NCI-H1417 (cell line): ENCODE results near the gene NECAB2.

Experiments
- DNase-seq, 3 experiments: peaks; one replicate each; lab custom pipeline; 2025; lab: John Stamatoyannopoulos, UW

NECAB2 gene

GRCh38 chr16:83967091-83967490 lies 953 bp upstream of the NECAB2 start:
- no peak for DNase-seq

DNA sequence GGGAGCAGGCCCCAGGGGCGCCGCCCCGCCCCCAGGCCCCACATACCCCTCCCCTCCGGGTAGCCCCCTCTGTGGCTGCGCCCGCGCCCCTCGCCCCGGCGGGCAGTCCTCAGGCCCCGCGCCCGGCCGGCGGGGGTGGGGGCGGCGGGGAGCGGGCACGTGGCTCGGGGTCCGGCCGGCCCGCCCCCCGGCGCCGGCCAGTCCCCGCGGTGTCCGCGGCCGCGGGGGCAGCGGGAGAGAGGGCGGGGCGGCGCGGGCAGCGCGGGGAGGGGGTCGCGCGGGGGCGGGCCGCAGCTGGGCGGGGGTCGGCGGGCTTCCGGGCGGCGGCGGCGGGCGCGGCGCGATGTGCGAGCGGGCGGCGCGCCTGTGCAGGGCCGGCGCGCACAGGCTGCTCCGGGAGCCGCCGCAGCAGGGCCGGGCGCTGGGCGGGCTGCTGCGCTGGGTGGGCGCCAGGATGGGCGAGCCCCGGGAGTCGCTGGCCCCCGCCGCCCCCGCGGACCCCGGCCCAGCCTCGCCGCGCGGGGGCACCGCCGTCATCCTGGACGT lies 335 bp downstream of the NECAB2 start:
- peak in 1 of 3 experiments; percentile 50 for DNase-seq

DNA sequence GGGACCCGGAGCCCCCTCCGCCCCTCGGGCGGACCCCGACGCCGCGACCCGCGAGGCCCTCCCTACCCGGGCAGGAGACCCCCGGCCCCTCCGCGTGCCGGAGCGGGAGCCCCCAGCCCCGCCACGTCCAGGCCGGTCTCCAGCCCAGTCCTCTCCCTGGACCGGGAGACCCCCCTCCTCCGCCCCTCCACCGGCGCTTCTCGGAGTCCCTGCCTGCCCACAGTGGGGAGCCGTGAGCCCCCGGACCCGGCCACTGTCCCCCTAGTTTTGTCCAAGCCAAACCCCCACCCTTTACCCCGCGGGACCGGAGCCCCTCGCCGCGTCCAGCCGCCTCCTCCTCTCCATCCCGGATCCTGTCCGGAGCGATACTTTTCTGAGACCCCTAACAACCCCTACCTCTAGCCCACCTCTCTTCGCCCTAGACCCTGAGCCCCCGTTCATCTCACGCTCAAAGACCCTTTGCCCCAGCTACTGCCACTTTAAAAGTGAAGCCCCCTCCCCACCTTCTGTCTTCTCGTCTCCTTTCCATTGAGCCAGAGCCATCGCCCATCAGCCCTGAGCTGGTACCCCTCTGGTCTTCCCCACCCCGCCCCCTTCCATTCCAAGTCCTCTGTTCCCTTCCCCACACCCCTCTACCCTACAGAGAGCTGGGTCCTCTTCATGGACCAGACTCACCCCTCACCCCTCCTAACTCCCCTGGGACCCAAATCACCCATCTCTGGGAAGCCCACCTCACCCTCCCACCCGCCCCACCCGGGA lies 1.0 kb downstream of the NECAB2 start:
- no peak for DNase-seq

DNA sequence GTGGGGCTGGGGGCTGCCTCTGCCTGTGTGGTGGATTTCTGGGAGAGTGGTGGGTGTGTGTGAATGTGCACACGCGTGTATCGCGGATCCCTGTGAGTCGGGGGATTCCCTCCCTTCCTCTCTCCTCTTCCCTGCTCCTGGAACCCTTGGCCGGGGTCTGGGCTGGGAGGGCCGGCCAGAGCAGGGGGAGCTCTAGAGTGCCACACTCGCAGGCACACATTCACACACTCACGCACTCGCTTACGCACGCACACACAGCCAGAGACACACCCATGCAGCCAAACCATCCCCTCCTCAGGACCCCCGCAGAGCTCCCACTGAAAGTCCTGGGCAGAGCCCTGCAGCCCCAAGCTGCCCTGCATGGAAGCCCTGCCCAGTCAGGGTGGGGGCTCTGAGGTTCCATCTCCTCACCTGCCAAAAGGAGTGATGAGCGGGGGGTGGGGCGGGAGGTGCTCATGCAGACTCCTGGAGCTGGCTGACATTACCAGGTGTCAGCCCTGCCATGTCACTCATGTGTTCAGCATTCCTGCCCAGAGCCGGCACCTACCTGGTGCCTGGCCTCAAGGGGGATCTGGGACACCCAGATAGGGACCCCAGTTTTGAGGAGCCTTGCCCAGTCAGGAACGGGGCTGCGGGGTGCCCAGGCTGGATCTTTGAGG lies 1.9 kb downstream of the NECAB2 start:
- DNase-seq, result peak; percentile 19 to 50 (median 28)

DNA sequence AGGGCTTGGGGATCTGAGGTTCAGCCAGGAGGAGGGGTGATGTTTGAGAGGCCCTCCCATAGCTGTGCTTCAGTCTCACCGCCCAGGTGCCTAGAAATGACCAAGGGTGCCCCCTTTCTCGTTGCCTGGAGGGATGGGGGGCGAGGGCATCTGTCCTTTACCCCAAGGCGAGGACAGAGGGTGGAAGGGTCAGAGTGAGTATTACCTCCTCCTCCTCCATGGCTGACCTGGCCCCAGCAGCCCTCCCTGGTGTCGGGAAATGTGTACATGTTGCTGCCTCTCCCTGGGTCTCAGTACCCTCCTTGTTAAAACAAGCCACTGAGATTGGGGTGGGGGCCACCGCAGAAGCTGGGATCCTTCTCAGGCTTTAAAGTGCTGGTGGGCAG lies 2.4 kb downstream of the NECAB2 start:
- DNase-seq, result no peak

DNA sequence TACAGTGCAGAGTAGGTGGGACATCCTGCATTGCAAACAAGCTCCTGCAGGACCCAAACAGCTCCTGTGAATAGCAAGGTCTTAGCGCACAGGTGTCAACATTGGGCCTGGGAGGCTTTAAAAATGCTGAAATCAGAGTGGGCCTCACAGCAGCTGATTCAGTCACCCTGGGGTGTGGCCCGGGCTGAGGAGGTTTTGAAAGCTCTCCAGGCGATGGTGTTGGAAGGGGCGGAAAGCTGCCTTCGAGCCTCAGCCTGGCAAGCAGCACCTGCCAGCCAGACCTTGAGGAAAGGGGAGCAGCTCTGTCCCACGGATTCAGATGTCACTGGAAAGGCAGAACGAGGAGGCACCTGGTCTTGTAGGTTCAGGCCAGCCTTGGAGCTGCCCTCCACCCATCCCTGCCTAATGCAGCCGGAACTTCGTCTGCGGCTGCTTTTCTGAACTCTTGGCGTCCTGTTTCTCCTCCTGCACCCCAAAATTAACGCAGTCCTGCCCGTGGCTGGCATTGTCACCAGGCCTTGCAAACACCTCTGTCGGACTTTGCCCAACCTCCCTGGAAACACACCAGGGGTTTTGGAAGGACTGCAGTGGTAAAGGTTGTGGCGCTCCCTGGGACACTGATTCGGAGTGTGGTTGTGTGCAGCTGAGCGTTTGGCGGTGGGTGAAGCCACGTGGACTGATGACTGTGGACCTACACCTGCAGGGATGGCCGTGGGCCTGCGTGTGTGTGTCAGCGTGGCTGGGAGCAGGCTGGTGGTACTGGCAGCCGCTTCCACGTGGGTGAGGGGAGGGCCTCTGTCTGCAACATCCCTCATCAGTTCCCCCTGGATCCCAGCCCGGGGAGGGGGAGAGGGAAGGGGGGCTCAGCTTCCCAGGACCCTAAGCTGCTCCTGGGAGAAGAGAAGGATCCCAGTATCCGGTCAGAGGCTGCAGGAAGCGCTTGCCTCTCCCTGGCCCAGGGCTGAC lies 3.4 kb downstream of the NECAB2 start:
- peak in 2 of 3 experiments; percentile 6 to 55 for DNase-seq

DNA sequence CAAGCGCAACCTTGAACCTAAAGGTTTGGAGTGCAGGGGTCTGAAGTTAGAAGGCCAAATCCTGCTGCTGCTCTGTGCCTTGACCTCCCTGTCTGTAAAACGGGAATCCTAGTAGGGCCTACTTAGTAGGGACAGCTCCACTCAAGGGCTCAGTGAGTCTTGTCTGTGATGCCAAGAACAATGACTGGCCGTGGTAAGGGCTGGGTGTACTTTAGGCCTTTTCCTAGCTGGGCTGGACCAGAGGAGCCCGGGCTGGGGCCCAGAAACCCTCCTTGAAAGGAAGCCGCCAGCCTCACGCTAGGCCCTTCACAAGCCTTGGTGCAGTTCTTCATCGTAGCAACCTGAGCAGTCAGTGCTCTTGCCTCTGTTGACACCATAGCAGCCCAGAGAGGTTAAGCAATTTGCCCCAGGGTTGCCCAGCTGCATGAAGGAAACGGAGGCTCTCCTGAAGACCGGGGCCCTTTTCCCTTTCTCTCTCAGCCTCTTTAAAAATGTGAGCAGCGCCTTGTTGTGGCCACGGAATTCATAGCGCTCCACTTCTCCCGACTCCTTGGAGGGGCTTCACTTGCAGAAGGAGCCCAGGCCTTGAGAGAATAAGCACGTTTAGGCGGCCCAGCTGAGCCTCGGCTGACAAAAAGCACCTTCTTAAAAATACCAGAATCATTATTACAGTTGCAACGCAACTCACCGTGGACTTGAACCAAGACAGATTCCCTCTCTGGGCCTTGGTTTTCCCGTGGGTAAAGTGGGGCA lies 4.4 kb downstream of the NECAB2 start:
- DNase-seq, result no peak

DNA sequence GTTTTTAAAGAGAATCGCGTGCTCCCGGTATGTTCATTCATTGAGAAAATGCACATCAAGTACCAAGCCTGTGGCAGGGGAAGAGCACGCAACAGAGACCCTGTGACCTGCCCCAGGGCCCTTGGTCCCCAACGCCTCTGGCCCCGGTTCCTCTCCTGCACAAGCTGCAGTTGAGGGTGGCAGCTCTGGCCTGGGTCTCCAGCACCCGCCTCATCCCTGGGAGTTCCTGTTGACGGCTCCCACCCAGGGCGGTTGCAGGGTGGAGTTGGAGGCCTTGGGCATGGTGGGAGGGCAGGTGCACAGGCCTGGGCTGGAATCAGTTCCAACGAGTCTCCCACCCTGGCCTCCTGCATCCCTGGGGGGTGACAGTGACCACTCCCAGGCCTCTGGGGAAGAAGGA lies 5.0 kb downstream of the NECAB2 start:
- DNase-seq, result no peak

DNA sequence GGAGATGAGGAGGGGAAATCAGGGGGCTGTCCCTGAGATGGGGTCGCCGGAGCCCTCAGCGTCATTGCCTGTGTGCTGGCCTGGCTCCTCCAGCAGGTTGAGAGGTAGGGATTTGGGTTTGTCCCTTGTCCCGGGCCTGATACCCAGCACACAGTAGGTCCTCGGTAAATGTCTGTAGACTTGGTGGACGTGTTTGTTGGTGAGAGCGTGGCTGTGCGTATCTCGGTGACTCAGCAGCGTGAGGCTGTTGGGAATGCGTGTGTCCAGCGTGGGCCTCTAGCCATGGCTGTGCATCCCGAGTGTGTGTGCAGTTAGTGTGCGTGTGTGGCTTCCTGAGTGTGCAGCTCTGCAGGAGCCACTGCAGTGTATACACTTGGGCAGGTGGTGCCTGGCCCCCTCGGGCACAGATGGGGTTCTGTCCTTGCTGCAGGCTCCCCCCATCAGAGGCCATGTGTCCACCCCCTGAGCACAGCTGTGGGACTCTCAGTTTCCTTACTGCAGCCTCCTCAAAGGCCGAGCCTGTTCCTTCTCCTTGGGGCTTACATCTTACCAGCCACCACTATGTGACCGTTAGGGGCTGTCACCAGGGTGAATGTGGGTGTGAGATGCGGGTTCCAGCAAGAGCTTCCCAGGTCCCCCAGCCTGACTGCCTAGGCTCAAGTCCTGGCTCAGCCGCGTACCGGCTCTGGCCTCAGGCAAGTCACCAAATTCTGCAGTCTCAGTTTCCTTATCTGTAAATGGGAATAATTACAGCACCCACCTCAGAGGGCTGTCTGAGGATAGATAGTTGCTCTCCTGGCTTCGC lies 5.7 kb downstream of the NECAB2 start:
- no peak for DNase-seq

DNA sequence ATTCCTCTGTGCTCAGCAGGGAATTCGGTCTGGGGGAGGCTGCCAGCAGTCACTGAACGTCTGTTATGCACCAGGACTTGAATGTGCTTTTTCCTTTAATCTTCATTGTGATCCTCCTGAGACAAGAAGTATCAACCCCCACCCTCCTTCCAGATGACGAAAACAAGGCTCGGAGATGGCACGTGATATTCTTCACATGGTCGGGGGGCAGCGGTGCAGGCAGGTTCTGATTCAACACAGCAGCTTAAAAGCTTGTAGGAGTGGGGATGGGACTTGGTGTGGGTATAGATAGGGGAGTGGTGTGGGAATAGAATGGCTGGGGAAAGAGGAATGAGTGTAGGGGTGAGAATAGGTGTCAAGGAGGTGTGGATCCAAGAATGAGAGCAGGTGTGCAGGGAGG lies 6.4 kb downstream of the NECAB2 start:
- no peak for DNase-seq

- DNase-seq, result no peak
Measured at GRCh38 chr16:83975590-83976260, 7.7 kb downstream of the NECAB2 start.

DNA sequence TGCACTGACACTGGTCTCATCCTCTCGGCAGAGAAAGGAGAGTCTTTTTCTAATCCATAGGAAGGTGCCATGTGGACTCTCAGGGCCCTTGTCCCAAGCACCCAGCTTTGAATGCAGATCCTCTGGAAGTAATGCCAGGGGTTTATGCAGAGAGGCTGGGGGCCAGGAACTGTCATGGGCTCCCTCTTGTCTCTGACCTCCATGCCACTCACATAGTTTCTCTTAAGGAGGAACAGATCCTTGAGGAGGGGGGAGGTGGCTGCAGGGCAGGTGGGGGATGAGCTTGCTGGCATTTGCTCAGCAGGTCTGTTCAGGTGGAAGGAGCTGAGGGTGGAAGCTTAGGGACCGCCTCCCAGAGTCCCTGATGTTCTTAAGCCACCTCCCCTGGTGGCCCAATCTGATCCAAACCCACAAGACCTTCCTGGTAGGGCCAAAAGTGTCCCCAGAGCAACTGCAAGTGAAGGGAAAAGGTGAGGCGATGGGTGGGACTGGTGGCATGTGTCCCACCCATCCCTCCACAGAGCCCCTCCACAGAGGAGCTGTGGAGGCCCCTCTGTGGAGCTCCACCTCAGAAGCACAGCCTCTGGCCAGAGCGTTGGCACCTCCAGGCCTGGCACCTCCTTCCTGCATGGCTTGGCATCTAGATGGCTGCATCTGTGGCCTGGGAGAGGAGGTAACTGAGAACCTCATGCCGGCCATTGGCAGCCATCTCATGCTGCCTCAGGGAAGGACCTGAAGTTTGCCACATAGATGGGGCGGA lies 9.2 kb downstream of the NECAB2 start:
- no peak for DNase-seq

DNA sequence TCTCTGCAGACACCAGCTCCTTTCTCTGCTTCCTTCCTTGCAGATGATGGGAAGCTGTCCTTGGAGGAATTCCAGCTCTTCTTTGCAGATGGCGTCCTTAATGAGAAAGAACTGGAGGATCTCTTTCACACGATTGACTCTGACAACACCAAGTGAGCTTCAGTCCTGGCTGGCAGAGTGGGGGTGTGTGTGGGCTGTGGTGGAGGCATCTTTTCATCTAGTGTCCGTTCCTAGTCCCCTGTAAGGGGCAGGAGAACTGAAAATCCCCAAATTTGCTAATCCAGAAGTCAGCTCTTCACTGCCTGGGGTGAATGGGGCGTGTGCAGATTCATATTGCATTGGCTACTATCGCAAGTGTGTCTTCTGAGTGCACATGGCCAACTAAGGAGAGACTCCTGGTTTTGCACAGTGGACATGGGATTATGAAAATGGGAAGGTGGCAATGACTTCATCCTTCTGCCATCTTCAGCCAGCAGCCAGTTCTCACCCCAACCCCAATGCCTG lies 10.4 kb downstream of the NECAB2 start:
- DNase-seq, result no peak

DNA sequence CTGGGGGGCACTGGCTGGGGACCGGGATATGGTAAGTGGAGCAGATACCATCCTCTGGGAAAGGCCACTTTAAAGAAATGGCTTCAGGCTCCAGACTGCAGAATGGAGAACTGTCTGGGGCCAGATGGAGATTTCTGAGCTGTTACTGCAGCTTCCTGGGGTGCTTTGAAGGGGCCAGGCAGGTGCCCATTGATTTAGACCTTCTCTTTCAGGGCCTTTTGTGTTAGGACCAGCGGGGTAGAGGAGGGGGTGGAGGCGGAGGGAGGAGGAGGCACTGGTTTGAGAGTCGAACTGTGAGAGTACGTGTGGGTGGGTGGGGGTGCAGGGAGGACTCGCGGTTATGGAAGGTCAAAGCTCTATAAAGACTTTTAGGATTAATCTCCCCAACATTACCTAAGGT lies 11.4 kb downstream of the NECAB2 start:
- DNase-seq, result no peak

DNA sequence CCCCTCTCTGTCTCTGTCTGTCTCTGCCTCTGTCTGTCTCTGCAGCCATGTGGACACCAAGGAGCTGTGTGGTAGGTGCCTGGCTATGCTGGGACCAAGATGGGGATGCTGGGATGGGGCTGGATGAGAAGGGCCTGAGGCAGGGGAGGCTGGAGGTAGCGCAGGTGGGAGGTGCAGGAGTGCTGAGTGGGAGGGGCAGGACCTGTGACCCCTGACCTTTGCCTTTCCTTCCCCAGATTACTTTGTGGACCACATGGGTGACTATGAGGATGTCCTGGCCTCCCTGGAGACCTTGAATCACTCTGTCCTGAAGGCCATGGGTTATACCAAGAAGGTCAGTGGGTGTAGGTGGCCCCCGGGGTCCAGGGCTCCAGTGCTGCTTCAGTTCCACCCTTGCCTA lies 12.8 kb downstream of the NECAB2 start:
- DNase-seq, result no peak

- no peak for DNase-seq
Measured at GRCh38 chr16:83981799-83982198, 13.8 kb downstream of the NECAB2 start.

GRCh38 chr16:83983491-83983890 lies 15.4 kb downstream of the NECAB2 start:
- no peak for DNase-seq

DNA sequence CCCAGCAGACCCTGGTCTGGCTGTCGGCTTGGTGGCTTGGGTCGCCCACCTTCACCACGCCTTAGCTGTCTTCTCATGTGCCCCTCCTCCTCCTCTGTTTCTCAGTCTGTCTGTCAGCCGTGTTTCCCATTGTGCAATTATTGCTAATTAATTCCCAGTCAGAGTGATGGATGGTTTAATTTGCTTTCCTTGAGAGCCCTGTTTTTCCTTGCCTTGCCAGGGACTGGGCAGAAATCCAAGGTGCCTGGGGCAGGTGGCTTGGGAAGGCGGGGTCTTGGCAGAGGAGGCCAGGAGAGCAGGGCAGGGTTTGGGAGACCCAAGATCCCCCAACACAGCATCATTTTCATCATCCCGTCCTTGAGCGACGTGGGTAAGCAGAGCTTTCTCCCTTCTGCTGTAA lies 21.3 kb downstream of the NECAB2 start:
- peak in 2 of 3 experiments; percentile 69 to 93 for DNase-seq

DNA sequence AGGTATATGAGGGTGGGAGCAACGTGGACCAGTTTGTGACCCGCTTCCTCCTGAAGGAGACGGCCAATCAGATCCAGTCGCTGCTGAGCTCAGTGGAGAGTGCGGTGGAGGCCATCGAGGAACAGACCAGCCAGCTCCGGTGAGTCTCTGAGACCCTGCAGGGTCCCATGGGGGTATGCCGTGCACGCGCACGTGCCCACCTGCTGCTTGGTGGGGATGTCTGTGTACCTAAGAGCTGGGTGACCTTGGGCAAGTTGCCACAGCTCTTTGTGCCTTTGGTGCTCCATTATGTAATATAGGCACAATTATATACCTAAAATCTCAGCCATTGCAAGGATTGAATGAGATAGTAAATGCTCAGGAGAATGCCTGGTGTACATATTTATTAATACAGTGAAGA lies 22.4 kb downstream of the NECAB2 start:
- no peak for DNase-seq
